Measurements from ENCODE around the gene ZNF283. TPM values are rescaled to one million over a fixed set of nuclear protein-coding genes. Genes with fewer than 3 reads are reported as not detected.
"Not testable (repeated sequence)": the region's sequence is repeated elsewhere in the genome, so short reads cannot be mapped to it uniquely, and the experiment has no call there.

The ZNF283 gene
- total and polyA plus RNA-seq, 2 of the 13 experiments (the other 11 are each of a cell fraction or from before 2014, with no cell fraction given), result 2.0 to 11.1 TPM

GRCh38 chr19:43824572-43824971 is 2.5 kb upstream of the ZNF283 start:
- TF ChIP-seq FOSL2 (CRISPR knock-in tag; IDR thresholded peaks at IDR 0.05) (peak; percentile 44), FOXA3 (CRISPR knock-in tag; IDR thresholded peaks at IDR 0.05) (peak; percentile 49; the same call in 1 of the 2 replicates), GATAD2A (CRISPR knock-in tag; IDR thresholded peaks at IDR 0.05) (0 out of 2 replicates have a peak, but pooled peaks have one; percentile 16), SOX13 (CRISPR knock-in tag; conservative IDR thresholded peaks at IDR 0.05 in 1 of 2, IDR thresholded peaks at IDR 0.05 in 1 of 2) (peak in 1 of 2 experiments; percentile 31; a peak in 1 of 4 replicates)
- H3K9ac ChIP-seq (ENCODE audit: insufficient read depth, low read depth, low read length); H3K27ac ChIP-seq (ENCODE audit: extremely low read length, insufficient read depth, low read length); H3K27me3 ChIP-seq (ENCODE audit: control insufficient read depth in 1 of 2, insufficient read depth in 2 of 2, low read length in 2 of 2); POLR2A ChIA-PET; ATAC-seq; CTCF ChIA-PET (ENCODE audit: low intra/inter-chr PET ratio, low total read pairs); H2AFZ ChIP-seq (ENCODE audit: low read length); H3K79me2 ChIP-seq (ENCODE audit: insufficient read depth, low read length); H3K4me1 ChIP-seq (ENCODE audit: insufficient read depth, low read length); FAIRE-seq; H3K4me3 ChIP-seq (replicated peaks in 1 of 3; ENCODE audit: insufficient read depth in 1 of 3, low read depth in 2 of 3, low read length in 3 of 3); H3K9me3 ChIP-seq (ENCODE audit: low read length); BruUV-seq (replicated peaks); in situ Hi-C loops (cut with HindIII; ENCODE audit: extremely low pct_ligation_motif_present, low pct_unique_long_range_greater_than_20kb); H3K36me3 ChIP-seq (replicated peaks in 1 of 2; ENCODE audit: control insufficient read depth in 1 of 2, insufficient read depth in 2 of 2, low read length in 2 of 2); H3K4me2 ChIP-seq (ENCODE audit: low read depth, low read length); H4K20me1 ChIP-seq (ENCODE audit: insufficient read depth, low read length); TF ChIP-seq SOX13 (IDR thresholded peaks at IDR 0.05): not testable (repeated sequence)
- DNase-seq (ENCODE audit: low spot score), result peak; percentile 12
- 0% methylated on average over 4 of the region's 4 CpGs for WGBS (ENCODE audit: low lambda C conversion rate)
- intact Hi-C loops (cut with micrococcal nuclease; ENCODE audit: unreplicated experiment), result loop anchor here (10.0 kb wide), 1 partner anchor 110 kb away; the partner anchor contains the start of gene ZNF45

- BruUV-seq (replicated peaks), result no TSS peak
- intact Hi-C loops (cut with micrococcal nuclease; ENCODE audit: unreplicated experiment) (no loop called here), in situ Hi-C loops (cut with HindIII; ENCODE audit: extremely low pct_ligation_motif_present, low pct_unique_long_range_greater_than_20kb) (no loop called here)
- TF ChIP-seq SMARCE1 (IDR thresholded peaks at IDR 0.05; ENCODE audit: borderline replicate concordance) (no peak), MYNN (CRISPR knock-in tag; IDR thresholded peaks at IDR 0.05; ENCODE audit: low read depth) (no peak), RBM22 (optimal IDR thresholded peaks at IDR 0.05; ENCODE audit: low read length) (no peak), ZNF136 (CRISPR knock-in tag; IDR thresholded peaks at IDR 0.05; ENCODE audit: low read depth) (0 out of 2 replicates have a peak, but pooled peaks have one; percentile 39), RXRA (CRISPR knock-in tag; IDR thresholded peaks at IDR 0.05) (no peak)
- Histone ChIP-seq H3K27me3 (ENCODE audit: control insufficient read depth in 1 of 2, insufficient read depth in 2 of 2, low read length in 2 of 2) (no peaks in the 10 kb centered on the region), H3K4me3 (replicated peaks in 1 of 3; ENCODE audit: insufficient read depth in 1 of 3, low read depth in 2 of 3, low read length in 3 of 3) (no peak overlapping the region), H3K4me2 (ENCODE audit: low read depth, low read length) (no peak overlapping the region), H3K4me1 (ENCODE audit: insufficient read depth, low read length) (no peaks in the 10 kb centered on the region), H3K27ac (ENCODE audit: extremely low read length, insufficient read depth, low read length) (no peak overlapping the region), H4K20me1 (ENCODE audit: insufficient read depth, low read length) (no peaks in the 10 kb centered on the region), H3K9me3 (ENCODE audit: low read length) (peaks cover 82% of the 10 kb centered on the region), H3K79me2 (ENCODE audit: insufficient read depth, low read length) (no peaks in the 10 kb centered on the region), H3K36me3 (replicated peaks in 1 of 2; ENCODE audit: control insufficient read depth in 1 of 2, insufficient read depth in 2 of 2, low read length in 2 of 2) (peaks cover 14 to 71% of the 10 kb centered on the region in 2 experiments), H3K9ac (ENCODE audit: insufficient read depth, low read depth, low read length) (no peak overlapping the region), H2AFZ (ENCODE audit: low read length) (no peak overlapping the region)
- POLR2A ChIA-PET, result no interaction called here
- CTCF ChIA-PET (ENCODE audit: low intra/inter-chr PET ratio, low total read pairs), result no interaction called here
- DNase-seq (ENCODE audit: low spot score), result no peak
- no peak for ATAC-seq
- FAIRE-seq, result no peak
Measured at GRCh38 chr19:43839139-43839538, 12.0 kb downstream of the ZNF283 start.

All from HepG2 (cell line).